GM18511 (cell line): Measurements from ENCODE around the gene LDLRAP1.

Source experiments
- ATAC-seq: cut with Tn5 transposase; IDR thresholded peaks from one replicate; pipeline ENCODE4 v1.9.1; 2021; ENCODE audit warnings: mild to moderate bottlenecking, moderate library complexity; ENCODE audit not compliant: unreplicated experiment

LDLRAP1 gene

DNA sequence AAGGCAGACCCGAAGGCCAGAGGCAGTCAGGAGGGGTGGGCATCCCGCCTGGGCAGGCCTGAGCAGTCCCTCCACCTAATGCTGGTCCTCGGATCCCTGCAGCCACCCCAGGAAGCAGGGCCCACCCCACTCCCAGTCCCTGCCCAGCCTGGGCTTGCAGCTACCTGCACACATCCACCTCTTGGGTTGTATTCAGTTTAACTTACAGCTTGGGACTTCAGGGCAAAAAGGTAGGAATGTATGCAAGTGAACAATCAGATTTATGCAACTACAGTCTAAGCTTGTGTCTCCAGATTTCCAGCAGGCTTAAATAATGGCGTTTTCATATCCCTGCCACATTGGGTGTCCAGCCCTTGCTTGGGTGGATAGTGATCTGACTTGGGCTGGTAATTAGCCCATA, 17.4 kb downstream of the LDLRAP1 start:
- ATAC-seq: no peak

DNA sequence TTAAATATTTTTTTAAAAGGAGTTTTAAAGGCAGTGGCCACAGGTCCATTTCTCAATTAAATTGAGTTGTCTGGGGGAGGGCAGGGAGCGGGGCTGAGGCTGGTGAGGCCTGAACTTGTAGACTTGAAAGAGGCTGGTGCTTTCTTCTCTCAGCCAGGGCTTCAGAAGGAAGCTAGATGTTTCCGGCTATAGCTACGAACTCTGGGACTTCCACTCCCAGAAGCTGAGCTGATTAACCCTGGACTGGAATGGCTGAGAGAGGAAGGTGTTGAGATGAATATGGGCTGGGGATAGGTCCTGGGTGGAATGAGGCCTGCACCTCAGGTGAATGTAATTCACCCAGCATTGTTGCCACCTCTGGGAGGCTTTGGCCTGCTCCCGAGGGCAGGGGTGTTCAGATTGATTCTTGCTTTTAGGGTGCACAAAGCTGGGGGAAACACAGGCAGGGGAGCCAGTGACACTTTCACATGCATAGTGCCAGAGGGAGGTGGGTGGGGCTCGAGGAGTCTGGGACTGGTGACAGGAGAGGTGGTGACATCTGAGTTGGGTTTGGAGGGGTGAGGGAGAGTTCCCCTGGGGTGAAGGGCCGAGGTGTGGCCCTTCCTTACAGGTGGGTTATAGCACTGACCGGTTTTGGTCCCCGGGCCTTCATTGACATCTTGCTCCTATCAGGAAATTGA, 18.2 kb downstream of the LDLRAP1 start:
- ATAC-seq: no peak

DNA sequence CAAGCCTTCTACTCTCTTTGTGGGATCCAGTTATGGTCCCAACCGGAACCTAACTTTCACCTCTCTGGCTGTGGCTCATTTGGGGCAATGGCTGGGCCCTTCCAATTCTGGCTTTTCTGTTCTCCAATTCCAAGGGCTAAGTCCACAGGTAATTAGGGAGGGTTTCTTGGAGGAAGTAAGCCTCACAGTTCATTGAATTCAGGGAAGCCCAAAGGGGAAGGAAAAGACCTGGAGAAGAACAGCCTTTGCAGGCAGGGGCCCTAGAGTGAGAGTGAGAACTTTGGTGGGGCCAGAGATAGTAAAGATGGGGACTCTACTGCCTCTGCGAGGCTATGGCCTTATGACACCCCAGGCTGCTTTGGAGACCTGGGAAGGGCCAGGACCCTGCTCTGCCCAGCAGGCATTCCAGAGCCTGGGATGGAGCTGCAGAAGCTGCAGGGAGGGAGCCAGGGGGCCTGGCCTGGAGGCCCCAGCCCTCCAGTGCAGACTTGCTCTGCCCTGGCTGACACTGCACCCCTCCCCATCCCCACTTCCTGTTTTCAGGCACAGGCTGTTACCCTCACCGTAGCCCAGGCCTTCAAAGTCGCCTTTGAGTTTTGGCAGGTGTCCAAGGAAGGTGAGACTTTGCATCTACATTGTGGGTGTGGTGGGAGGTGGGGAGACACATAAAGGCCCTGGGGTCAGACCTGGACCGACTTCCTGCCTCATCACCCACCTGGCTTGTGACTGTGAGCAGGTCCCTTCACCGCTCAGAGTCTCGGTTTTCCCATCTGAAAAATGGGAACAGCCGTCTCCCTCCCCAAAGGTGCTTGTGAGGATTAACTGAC, 18.9 kb downstream of the LDLRAP1 start:
- ATAC-seq: peak; percentile 87

DNA sequence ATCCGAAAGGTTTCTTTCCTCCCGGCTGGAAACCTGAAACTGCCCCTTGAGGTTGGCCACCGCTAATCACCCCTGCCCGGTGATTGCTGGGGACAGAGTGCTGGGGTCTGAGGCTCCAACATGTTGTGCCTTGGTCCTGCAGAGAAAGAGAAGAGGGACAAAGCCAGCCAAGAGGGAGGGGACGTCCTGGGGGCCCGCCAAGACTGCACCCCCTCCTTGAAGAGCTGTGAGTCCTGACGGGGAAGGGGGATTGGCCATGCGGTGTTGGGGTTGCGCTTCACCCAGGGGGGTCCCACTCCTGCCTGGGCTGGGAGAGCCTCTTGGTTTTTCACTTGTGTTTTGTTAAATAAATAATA, 19.5 kb downstream of the LDLRAP1 start:
- ATAC-seq: no peak

DNA sequence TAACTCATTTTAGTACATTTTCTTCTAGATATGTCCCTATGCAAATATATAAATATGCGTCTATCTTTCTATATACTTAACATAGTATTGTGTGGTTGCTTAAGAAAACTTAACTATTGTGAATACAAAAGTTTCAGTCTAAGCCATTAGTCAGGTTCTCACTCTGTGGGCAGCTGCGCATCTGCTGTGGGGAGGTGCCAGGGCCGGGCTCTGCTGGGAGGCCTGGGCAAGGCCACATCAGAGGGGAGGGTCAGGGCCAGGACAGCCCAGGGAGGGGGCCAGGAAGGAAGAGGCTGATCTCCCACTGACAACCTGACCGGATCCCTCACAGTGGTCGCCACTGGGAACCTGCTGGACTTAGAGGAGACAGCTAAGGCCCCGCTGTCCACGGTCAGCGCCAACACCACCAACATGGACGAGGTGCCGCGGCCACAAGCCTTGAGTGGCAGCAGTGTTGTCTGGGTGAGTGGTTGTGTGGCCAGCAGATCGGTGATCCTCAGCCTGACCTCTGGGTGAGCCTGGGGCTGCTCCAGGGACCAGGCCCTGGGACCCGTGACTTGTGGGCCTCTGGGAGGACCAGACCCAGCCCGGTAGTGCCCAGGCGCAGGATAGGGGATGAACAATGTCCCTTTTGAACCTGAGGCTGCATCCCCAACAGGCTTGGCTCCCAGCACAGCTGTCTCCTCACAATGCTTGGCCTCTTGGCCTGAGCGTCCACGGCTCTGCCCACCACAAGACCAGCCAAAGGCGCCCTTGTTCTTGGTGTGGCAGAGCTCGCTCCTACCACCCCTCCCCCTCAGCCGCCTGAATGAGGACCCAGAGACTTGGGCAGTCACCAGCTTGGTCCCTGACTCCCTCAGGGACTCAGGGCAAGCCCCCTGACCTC, 20.2 kb downstream of the LDLRAP1 start:
- ATAC-seq: no peak

DNA sequence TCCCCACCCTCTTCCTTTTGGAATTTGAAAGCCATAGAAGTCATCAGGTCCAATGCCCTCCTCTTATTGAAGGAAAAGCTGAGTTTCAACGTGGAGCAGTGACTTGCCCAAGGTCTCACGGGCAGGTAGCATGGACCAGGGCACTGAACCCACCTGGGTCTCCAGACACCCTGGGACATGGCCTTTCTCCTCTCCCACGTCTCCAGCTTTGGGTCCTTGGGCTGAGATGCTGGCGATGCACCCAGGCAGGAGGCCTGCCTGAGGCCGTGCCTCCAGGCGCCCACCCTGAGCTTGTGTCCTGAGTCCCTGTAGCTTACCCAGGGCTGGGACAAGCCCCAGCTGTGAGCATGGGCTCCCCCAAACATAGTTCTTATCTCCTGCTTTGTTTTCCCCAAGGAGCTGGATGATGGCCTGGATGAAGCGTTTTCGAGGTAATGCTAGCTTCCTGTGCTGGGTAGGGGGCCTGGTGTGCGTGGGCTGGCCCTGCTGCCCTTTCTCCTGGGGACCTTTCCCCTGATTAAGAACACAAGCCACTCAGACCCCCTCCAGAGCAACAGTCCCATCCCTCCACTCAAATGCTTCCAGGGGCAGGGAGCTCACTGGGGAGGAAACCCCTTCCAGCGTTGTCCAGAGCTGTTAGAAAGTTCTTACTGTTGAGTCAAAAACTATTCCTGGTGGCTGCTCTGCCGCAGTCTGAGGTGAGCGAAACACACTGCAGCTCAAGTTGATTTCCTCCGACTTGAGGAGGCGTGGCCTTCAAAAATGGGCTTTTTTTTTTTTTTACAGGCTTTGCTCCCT, 21.6 kb downstream of the LDLRAP1 start:
- no peak for ATAC-seq

DNA sequence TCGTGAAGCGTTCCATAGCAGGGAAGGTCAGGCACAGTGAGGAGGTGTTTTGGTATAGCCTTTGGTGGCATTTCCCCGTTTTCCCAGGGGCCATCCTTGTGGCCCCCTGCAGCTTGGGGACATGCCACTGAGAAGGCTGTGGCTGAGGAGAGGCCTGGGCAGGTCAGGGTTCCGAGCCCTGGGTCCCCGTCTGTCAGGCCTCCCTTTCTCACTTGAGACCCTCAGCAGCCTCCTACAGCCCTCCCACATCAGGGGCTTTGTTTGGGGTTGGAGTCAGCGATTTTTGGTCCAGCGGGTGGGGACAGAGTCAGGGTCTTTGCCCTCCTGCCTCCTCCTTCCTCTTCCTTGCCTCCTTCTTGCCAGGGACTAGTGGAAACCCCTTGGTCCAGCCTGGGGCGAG, 22.2 kb downstream of the LDLRAP1 start:
- ATAC-seq: no peak

DNA sequence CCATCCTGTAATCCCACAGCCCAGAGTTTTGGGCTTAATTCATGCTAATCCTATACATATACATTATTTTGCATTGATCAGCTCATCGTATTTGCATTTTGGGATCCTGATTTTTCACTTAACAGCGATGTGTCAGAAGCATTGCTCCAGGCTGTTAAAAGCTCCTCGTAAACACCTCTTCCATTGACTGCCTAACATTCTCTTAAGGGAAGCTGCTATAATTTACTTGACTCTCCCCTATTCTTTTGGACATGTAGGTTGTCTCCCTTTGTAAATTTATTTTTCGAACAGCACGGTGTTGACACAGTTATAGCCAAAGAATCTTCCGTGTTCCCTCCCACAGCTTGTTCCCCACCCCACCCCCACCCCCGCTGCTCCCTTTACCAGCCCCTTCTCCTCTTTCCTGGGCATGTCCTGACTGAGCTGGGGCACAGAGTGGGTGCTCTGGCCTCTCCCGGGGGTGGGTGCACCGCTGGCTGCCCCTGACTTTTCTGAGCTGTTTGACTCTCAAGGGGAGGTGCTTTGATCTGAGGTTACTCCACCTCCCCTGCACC, 22.8 kb downstream of the LDLRAP1 start:
- ATAC-seq: no peak

DNA sequence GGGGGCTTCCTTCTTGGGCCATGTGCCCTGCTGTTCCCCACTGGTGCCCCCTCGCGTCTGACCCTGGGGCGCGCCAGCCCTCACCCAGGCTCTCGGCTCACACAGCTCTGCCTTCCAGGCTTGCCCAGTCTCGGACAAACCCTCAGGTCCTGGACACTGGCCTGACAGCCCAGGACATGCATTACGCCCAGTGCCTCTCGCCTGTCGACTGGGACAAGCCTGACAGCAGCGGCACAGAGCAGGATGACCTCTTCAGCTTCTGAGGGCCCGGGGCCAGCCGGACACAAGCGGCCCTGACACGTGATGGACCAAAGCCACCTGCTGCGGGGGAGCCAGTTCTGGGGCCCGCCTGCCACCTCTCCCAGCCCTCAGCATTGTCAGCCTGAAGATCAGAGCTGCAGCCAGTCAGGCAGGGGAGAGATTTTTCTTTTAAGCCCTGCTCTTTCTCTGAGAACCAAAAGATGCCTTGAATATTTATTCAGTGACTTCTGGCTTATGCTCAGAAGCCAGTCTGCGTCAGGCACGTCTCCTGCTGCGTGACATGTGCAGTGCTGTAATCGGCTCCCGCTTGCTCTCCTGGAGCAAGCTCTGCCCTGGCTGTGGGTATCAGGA, 23.4 kb downstream of the LDLRAP1 start:
- ATAC-seq: no peak

DNA sequence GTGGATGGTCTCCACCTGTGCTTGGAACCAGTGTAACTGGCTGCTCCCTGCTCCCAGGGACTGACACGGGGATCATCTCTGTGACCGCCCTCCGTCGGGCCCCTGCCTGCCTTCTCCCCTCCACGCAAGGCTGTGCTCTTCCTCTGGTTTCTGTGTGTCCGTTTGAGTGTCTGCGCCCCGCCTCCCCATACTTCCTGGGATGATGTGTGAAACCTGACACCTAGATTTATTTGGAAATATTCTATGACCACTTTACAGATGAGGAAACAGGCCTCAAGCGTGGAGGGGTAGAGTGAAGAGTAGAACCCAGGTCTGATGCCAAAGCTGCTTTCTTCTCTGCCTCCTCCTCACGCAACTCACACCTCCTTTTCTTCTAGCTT, 24.3 kb downstream of the LDLRAP1 start:
- no peak for ATAC-seq

DNA sequence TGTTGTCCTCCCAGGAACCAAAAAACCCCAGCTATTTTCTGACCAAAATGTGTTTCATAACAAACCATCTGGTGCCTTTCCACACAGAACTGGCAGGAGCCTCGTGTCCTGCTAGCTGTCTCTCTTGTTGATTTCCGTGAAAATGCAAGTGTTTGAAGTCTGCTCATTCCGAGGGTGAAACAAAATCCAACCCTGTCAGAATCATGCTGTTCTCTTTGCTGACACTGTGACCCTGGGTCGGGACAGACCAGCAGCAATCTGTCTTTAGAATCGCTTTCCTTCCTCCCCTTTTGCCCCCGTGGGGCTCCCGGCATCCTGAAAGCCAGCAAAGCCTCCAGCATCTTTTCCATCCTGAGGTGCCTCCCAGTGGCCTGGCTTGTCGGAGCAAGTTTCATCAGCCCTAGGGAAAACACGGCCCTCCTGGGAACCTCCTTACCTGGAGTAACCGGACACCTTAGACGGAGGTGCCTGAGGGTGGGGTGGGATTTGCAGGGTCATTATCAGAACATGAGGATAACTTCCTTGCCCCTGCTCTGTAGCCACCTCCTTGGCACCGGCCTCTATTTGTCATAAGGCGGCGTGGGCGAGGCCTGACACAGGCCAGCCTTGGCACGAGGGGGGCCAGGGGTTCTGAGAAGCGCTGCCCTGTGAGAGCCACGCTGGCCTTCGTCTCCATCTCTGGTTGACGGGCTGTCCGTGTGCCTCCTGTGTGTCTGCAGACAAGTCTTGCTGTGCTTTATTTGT, 24.9 kb downstream of the LDLRAP1 start:
- ATAC-seq: no peak

DNA sequence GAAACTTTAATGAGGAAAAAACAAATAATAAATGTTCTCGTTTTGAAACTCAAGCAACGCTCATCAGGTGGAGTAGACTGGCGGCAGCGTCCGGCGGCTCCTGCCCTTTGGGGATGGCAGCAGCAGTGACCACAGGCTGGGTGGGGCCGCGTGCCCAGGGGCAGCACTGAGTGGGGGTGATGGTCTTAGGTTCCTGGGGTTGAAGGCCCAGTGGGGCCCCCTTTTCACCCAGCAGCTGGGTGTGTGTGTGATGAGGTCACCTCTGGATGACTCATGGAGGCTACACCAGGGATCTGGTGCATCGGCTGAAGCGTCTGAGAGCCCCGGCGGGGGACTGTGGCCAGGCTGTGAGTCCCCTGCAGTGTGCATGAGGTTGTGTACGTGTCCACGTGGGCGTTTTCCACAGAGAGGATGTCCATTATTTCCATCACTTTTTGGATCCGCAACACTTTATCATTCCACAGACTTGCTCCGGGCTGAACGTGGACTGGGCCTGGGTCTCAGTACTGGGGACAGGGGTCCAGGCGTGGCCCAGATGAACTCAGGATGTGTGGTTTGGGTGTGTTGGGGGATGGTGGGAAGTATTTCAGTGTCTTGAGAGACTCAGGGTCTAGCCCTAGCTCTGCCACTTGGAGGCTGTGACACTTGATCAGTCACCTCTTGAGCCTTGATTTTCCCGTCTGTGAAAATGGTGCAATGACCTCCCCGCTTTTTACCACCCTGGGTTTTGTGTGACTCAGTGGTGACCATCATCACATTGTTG, 25.6 kb downstream of the LDLRAP1 start:
- ATAC-seq: no peak

DNA sequence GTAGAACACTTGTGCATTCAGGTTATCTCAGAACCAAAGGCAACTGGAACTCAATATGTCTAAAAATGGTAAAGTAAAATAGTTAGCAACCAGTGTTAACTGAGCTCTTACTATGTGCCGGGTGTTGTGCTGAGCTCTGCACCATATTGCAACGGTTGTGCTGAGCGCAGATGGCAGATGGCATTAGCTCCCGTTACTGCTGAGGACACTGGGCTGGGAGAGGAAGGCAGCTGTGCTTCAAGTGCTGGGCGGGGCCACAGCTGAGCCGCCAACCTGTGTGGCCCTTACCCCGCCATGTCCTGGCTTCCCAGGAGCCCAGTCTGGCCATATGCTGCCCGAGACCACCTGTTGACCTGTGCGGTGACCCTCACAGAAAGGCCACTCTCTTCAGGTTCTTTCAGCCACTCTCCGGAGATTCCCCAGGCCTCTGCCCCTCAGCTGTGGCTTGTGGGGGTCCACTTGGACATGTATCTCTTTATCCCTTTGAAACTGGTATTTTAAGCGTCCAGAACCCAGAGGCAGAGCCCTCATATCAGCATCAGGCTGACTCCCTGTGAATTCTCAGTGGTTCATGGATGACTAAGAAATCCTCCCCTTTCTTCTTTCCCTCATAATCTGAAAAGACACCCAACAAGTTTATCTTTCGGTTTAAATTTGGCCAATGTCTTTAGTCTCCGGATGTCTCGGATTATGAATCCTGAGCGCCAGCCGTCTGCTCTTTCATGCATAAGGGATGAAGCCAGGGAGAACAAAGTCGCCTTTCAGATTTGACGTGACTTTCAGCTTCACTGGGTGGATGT, 26.4 kb downstream of the LDLRAP1 start:
- ATAC-seq: no peak

DNA sequence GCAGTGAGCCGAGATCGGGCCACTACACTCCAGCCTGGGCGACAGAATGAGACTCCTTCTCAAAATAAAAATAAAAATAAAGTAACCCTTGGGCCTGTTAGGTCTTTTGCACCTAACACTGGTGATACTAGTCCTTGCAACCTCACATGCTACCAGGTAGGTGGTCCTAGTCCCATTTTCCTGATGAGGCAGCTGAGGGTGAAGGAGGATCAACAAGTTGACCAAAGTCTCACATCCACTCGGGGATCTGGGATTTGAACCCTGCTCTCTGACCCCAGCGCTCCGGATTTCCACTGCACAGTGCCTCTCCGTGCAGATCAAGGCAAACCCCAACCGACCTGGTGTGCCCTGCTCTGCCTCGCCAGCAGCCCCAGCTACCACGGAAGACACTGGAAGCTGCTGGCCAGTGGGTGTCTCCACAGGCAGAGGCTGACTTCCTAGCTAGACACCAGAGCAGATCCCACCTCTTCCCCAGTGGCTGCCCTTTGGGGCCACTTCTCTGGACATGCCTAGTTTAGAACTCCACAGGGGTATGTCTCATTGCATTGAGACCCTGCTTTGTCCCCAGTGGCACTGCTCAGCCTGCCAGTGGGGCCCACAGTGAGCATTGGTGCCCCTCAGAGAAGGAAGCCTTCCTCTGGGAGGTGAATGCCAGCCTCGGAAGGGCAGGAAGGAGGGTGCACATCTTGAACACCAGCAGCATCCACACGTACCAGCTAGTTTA, 27.6 kb downstream of the LDLRAP1 start:
- ATAC-seq: no peak

DNA sequence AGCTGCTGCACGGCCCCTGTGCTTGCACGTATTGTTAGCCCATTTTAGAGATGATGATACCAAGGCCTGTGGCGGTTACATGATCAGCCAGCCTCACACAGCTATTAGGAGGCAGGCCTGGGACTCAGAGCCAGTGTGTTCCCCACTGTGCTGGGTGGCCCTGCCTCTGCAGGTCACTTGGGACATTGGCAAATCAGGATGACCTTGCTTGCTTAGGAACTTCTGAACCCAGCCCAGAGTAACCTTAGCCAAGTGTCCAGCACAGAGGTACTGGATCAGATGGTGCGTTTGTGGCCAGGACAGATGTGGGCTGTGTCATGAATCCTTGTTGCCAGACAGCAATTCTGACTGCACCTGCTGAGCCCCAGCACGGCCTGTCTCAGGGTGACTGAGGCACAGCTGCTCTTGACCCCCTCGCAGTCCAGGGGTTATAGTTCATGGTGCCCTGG, 28.1 kb downstream of the LDLRAP1 start:
- no peak for ATAC-seq

DNA sequence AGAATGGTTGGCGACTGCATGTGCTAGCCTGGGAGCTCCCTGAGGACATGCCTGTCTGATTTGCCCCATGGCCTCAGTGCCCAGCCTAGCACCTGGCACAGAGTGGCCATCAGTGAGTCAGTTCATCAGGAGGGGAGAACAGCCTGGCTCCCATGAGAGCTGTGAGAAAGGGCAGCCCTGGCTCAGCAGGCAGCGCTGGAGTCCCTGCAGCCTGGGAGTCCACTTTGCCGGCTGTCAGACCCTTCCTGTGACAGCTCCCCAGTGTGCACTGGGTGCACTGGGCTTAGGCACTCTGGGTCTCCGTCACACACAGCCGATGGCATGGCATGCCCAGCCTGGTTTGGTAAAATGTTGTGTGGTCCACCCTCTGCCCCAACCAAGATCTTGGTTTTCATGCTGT, 28.7 kb downstream of the LDLRAP1 start:
- ATAC-seq: no peak
